Psoas muscle (tissue), 8 donors: Measurements from ENCODE around the gene RIMBP2. TPM values are rescaled to one million over a fixed set of nuclear protein-coding genes. Genes with fewer than 3 reads are reported as not detected.

Experiments used
- ATAC-seq, 4 donors: fragments of 200-7000 bp; cut with Tn5 transposase; one replicate each; pipeline ENCODE4 v1.9.1; 2020; ENCODE audit warnings: moderate library complexity in 3 of 4, mild to moderate bottlenecking in 2 of 4
- DNase-seq, 2 donors: peaks; one replicate each; pipeline ENCODE4 v3.0.0-alpha.2; 2020
- H3K27ac ChIP-seq: fragments of 200-600 bp; one replicate; pipeline ENCODE4 v1.8.0; 2022
- H3K27me3 ChIP-seq, 3 donors: fragments of 200-600 bp in 1 of 3; one replicate each; pipeline versions ENCODE4 v1.6.1 to v1.8.0; 2013 to 2022; ENCODE audit warnings: low read length in 2 of 3, mild to moderate bottlenecking in 2 of 3, moderate library complexity in 1 of 3; ENCODE audit not compliant: insufficient read depth in 3 of 3
- H3K36me3 ChIP-seq, 2 donors: fragments of 200-600 bp in 1 of 2; one replicate each; pipeline versions ENCODE4 v1.6.1 to v1.8.0; 2013 to 2022; ENCODE audit warnings: low read depth in 1 of 2, mild to moderate bottlenecking in 1 of 2, moderate library complexity in 1 of 2; ENCODE audit not compliant: insufficient read depth in 1 of 2
- H3K4me1 ChIP-seq: fragments of 200-600 bp; one replicate; pipeline ENCODE4 v1.8.0; 2022
- H3K4me3 ChIP-seq: fragments of 200-600 bp; one replicate; pipeline ENCODE4 v1.8.0; 2022; ENCODE audit warnings: mild to moderate bottlenecking
- H3K9me3 ChIP-seq: fragments of 200-600 bp; one replicate; pipeline ENCODE4 v1.8.0; 2022
- CTCF ChIP-seq: fragments of 200-600 bp; IDR thresholded peaks from one replicate; pipeline ENCODE4 v1.8.0; 2022; ENCODE audit warnings: antibody characterized with exemption
- WGBS, 3 donors: extraction: QIAGEN DNeasy Blood & Tissue Kit; methylation state at CpG; one replicate each; pipeline versions ENCODE4 v1.1.6 to v1.1.7; 2013; 5-methylcytosine and 5-hydroxymethylcytosine counted together
- intact Hi-C, 2 donors: fragments of 100-400 bp; cut with DNase I; formaldehyde crosslinking; loops; one replicate each; pipeline versions ENCODE4 v1.11.0 to v1.14.2; 2022
- polyA plus RNA-seq, 3 donors: library from polyadenylated mRNA; stranded (reverse); fragments of 200-250 nt; gene quantifications; one replicate each; pipeline ENCODE4 v1.2.3, GENCODE V29; 2013
- total RNA-seq, 4 donors: library from RNA; stranded (reverse); fragmentation: NEBNext Ultra II Directional in 2 of 4; extraction: Animal tissue kit (Norgen Biotek cat#: 25700) in 2 of 4; gene quantifications; one replicate each; pipeline versions ENCODE4 v1.2.1 to v1.2.4, GENCODE V29; 2021 to 2023
- donor health status: healthy with polysubstance abuse.
- donor health status: DM: no; HTN: no; CAD: no; lungs with moderate emphysema.
- donor health status: Bipolar disorder and iron deficiency.
- donor health status: healthy.
- donor health status: DM: yes; HTN: yes; CAD: no.
- donor health status: DM: no; HTN: no; CAD: no.
- donor health status: DM: no; HTN: no; CAD: no.
- donor health status: DM: yes; HTN: yes; CAD: no.

Gene RIMBP2
- total and polyA plus RNA-seq, 7 donors = 0.05 to 1.2 (median 0.21) TPM

GRCh38 chr12:130619385-130620001 lies 96.6 kb downstream of the RIMBP2 start:
- Histone ChIP-seq H3K36me3 (no peaks in the 10 kb centered on the region), H3K27ac (no peak overlapping the region), H3K4me3 (no peak overlapping the region), H3K9me3 (no peaks in the 10 kb centered on the region), H3K27me3 (peaks cover 0 to 4% (median 2%) of the 10 kb centered on the region in 3 donors), H3K4me1 (no peaks in the 10 kb centered on the region)
- ATAC-seq (no peak), DNase-seq (no peak)
- intact Hi-C loops = no loop called here
- 77 to 86% (median 85%) methylated on average over 16 of the region's 16 CpGs for WGBS, 3 donors
- no peak for TF ChIP-seq CTCF

- no peak for DNase-seq
Measured at GRCh38 chr12:130617219-130617618, 98.9 kb downstream of the RIMBP2 start.

GRCh38 chr12:130615861-130616345 lies 100.2 kb downstream of the RIMBP2 start:
- Histone ChIP-seq H3K4me1 (no peaks in the 10 kb centered on the region), H3K9me3 (no peaks in the 10 kb centered on the region), H3K4me3 (no peak overlapping the region), H3K36me3 (no peaks in the 10 kb centered on the region), H3K27ac (no peak overlapping the region), H3K27me3 (no peaks in the 10 kb centered on the region)
- WGBS, 3 donors = 70 to 72% (median 70%) methylated on average over 16 of the region's 16 CpGs
- intact Hi-C loops = no loop called here
- no peak for ATAC-seq
- DNase-seq = no peak
- no peak for TF ChIP-seq CTCF

More at GRCh38 chr12:130617219-130617618, 98.9 kb downstream of the RIMBP2 start:
- H3K36me3 ChIP-seq = no peaks in the 10 kb centered on the region
- intact Hi-C loops = no loop called here
- WGBS, 3 donors = 64 to 76% (median 67%) methylated on average over 4 of the region's 4 CpGs
- no peaks in the 10 kb centered on the region for H3K9me3 ChIP-seq
- no peaks in the 10 kb centered on the region for H3K27me3 ChIP-seq
- no peak overlapping the region for H3K4me3 ChIP-seq
- ATAC-seq = no peak
- no peaks in the 10 kb centered on the region for H3K4me1 ChIP-seq
- no peak for TF ChIP-seq CTCF
- no peak overlapping the region for H3K27ac ChIP-seq

GRCh38 chr12:130614530-130614905 lies 101.6 kb downstream of the RIMBP2 start:
- ATAC-seq = no peak
- intact Hi-C loops = no loop called here

More at GRCh38 chr12:130614530-130614905, 101.6 kb downstream of the RIMBP2 start:
- TF ChIP-seq CTCF = no peak
- 90 to 96% (median 92%) methylated on average over 5 of the region's 5 CpGs for WGBS, 3 donors
- no peak overlapping the region for H3K27ac ChIP-seq
- H3K4me3 ChIP-seq = no peak overlapping the region
- H3K4me1 ChIP-seq = no peaks in the 10 kb centered on the region
- no peak for DNase-seq
- H3K27me3 ChIP-seq = no peaks in the 10 kb centered on the region
- no peaks in the 10 kb centered on the region for H3K36me3 ChIP-seq
- H3K9me3 ChIP-seq = no peaks in the 10 kb centered on the region
